Activated CD8-positive, alpha-beta T cell treated with anti-CD3 and anti-CD28 coated beads for 36 hours (primary cell): ENCODE data around the gene ATP8B2. TPM values are rescaled to one million over a fixed set of nuclear protein-coding genes. Genes with fewer than 3 reads are reported as not detected.
"Not testable (repeated sequence)": the region's sequence is repeated elsewhere in the genome, so short reads cannot be mapped to it uniquely, and the experiment has no call there.

Experiments used
- ATAC-seq: fragments of 200-7000 bp; cut with Tn5 transposase; one replicate; pipeline ENCODE4 v1.10.0; 2021; ENCODE audit warnings: mild to moderate bottlenecking, moderate library complexity
- CTCF ChIA-PET: fragments of 350-600 bp; sonication (Branson Sonifier 250); formaldehyde crosslinking; loops from one replicate; lab custom pipeline; 2021; ENCODE audit warnings: antibody characterized with exemption; lab: Charles Lee
- POLR2A ChIA-PET: fragments of 350-600 bp; sonication (Branson Sonifier 250); formaldehyde crosslinking; loops from one replicate; lab custom pipeline; 2021; ENCODE audit warnings: antibody characterized with exemption; lab: Charles Lee
- DNase-seq: peaks from one replicate; pipeline ENCODE4 v3.0.0-alpha.2; 2020
- H3K27ac Mint-ChIP-seq: one replicate; pipeline ENCODE4 v1.8.0; 2021; ENCODE audit warnings: mild to moderate bottlenecking, mixed read lengths
- H3K27me3 Mint-ChIP-seq: one replicate; pipeline ENCODE4 v1.8.0; 2021; ENCODE audit warnings: mixed read lengths
- H3K36me3 Mint-ChIP-seq: one replicate; pipeline ENCODE4 v1.8.0; 2021; ENCODE audit warnings: low read depth, mixed read lengths
- H3K4me1 Mint-ChIP-seq: one replicate; pipeline ENCODE4 v1.8.0; 2021; ENCODE audit warnings: low read depth, mixed read lengths
- H3K4me3 Mint-ChIP-seq: one replicate; pipeline ENCODE4 v1.8.0; 2021; ENCODE audit warnings: mild to moderate bottlenecking, moderate library complexity, mixed read lengths
- H3K9me3 Mint-ChIP-seq: one replicate; pipeline ENCODE4 v1.8.0; 2021; ENCODE audit warnings: mixed read lengths
- CTCF ChIP-seq: fragments of 200-600 bp; IDR thresholded peaks from one replicate; pipeline ENCODE4 v1.8.0; 2022; ENCODE audit warnings: antibody characterized with exemption, mild to moderate bottlenecking
- intact Hi-C: fragments of 100-400 bp; cut with micrococcal nuclease; formaldehyde crosslinking; loops from one replicate; pipeline ENCODE4 v1.10.0; 2022
- total RNA-seq, 2 experiments: library from RNA; stranded (reverse); gene quantifications; one replicate each; pipeline ENCODE4 v1.2.3, GENCODE V29; 2021

Gene ATP8B2
- total RNA-seq, 2 experiments from 2014 or later, result 52.2 to 54.7 TPM

- peak; percentile 75 for ATAC-seq
- H3K27ac Mint-ChIP-seq, result peak overlapping the region; percentile 64
- no peak for TF ChIP-seq CTCF
- ChIA-PET CTCF (interaction anchor here (0.6 to 6.2 kb wide), 6 partner anchors 10 to 194 kb away, joined by 3 to 46 read pairs (median 4); no protein-coding TSS in a partner anchor), POLR2A (interaction anchor here (0.6 to 2.2 kb wide), 3 partner anchors 18 to 331 kb away, joined by 3 to 5 read pairs (median 3); no protein-coding TSS in a partner anchor)
- peak; percentile 53 for DNase-seq
- intact Hi-C loops, result loop anchor here (5.0 to 10.0 kb wide), 2 partner anchors 54 to 91 kb away; partner anchors contain the start of gene IL6R
- peaks cover 11% of the 10 kb centered on the region for H3K36me3 Mint-ChIP-seq
- H3K4me1 Mint-ChIP-seq, result peaks cover 30% of the 10 kb centered on the region
- H3K9me3 Mint-ChIP-seq, result no peaks in the 10 kb centered on the region
- no peaks in the 10 kb centered on the region for H3K27me3 Mint-ChIP-seq
- H3K4me3 Mint-ChIP-seq, result peak overlapping the region; percentile 69
Measured at GRCh38 chr1:154353460-154353904, 28.2 kb downstream of the ATP8B2 start.

- H3K27me3 Mint-ChIP-seq, result no peaks in the 10 kb centered on the region
- no peak for ATAC-seq
- TF ChIP-seq CTCF, result no peak
- no peak overlapping the region for H3K27ac Mint-ChIP-seq
- DNase-seq, result no peak
- peaks cover 27% of the 10 kb centered on the region for H3K4me1 Mint-ChIP-seq
- POLR2A ChIA-PET, result interaction anchor here (0.6 to 2.2 kb wide), 3 partner anchors 19 to 331 kb away, joined by 3 to 5 read pairs (median 3); no protein-coding TSS in a partner anchor
- intact Hi-C loops, result loop anchor here (5.0 to 10.0 kb wide), 2 partner anchors 53 to 91 kb away; partner anchors contain the start of gene IL6R
- H3K36me3 Mint-ChIP-seq, result peaks cover 8% of the 10 kb centered on the region
- CTCF ChIA-PET, result interaction anchor here (0.6 to 6.2 kb wide), 5 partner anchors 10 to 89 kb away, joined by 3 to 46 read pairs (median 4); no protein-coding TSS in a partner anchor
- H3K4me3 Mint-ChIP-seq, result no peak overlapping the region
- no peaks in the 10 kb centered on the region for H3K9me3 Mint-ChIP-seq
Measured at GRCh38 chr1:154353966-154354365, 28.6 kb downstream of the ATP8B2 start.

GRCh38 chr1:154358519-154358918, 33.2 kb downstream of the ATP8B2 start:
- TF ChIP-seq CTCF, result no peak
- POLR2A ChIA-PET, result no interaction called here

DNA sequence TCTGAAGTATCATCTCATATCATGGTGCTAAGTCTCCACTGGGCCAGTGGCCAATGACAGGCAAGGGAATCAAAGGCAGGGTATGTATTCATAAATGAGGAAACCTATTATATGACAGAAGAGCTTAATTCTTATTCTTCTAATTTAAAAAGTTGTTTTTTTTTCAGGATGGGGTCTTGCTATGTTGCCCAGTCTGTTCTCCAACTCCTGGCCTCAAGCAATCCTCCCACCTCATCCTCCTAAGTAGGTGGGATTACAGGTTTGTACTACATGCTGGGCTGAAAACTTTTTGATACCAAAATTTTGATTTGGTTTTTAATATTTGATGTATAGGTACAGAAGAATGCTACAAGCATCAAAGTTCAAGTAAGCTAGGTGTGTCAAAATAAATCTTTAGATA, 35.0 kb downstream of the ATP8B2 start:
- no peaks in the 10 kb centered on the region for H3K27me3 Mint-ChIP-seq
- no peaks in the 10 kb centered on the region for H3K4me1 Mint-ChIP-seq

More at GRCh38 chr1:154358519-154358918, 33.2 kb downstream of the ATP8B2 start:
- peaks cover 5% of the 10 kb centered on the region for H3K9me3 Mint-ChIP-seq
- no peak overlapping the region for H3K27ac Mint-ChIP-seq
- ATAC-seq (no peak), DNase-seq (no peak)
- H3K36me3 Mint-ChIP-seq, result no peaks in the 10 kb centered on the region
- intact Hi-C loops, result loop anchor here (10.0 kb wide), 1 partner anchor 86 kb away; no protein-coding TSS in a partner anchor
- H3K4me1 Mint-ChIP-seq, result peaks cover 9% of the 10 kb centered on the region
- CTCF ChIA-PET, result no interaction called here
- no peak overlapping the region for H3K4me3 Mint-ChIP-seq
- no peaks in the 10 kb centered on the region for H3K27me3 Mint-ChIP-seq

DNA sequence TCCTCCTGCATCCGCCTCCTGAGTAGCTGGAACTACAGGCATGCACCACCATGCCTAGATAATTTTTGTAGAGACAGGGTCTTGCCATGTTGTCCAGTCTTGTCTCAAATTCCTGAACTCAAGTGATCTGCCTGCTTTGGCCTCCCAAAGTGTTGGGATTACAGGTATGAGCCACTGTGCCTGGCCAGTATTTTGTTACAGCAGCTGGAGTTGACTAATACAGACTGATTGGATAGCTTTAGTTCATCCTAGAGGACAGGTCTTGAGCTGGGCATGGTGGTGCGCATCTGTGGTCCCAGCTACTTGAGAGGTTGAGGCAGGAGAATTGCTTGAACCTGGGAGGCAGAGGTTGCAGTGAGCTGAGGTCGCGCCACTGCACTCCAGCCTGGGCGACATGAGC, 35.6 kb downstream of the ATP8B2 start:
- H3K9me3 Mint-ChIP-seq, H3K36me3 Mint-ChIP-seq, H3K4me1 Mint-ChIP-seq, H3K27me3 Mint-ChIP-seq, intact Hi-C loops, H3K4me3 Mint-ChIP-seq, H3K27ac Mint-ChIP-seq, ATAC-seq, DNase-seq: not testable (repeated sequence)
- POLR2A ChIA-PET, result interaction anchor here (0.5 kb wide), 1 partner anchor 13 kb away, joined by 3 read pairs; no protein-coding TSS in a partner anchor
- CTCF ChIA-PET, result interaction anchor here (0.6 to 1.7 kb wide), 8 partner anchors 15 to 186 kb away, joined by 3 to 8 read pairs (median 4); no protein-coding TSS in a partner anchor

More for the DNA sequence above, 35.0 kb downstream of the ATP8B2 start:
- DNase-seq (no peak), ATAC-seq (no peak)
- H3K27ac Mint-ChIP-seq, result no peak overlapping the region
- TF ChIP-seq CTCF, result no peak
- no peaks in the 10 kb centered on the region for H3K36me3 Mint-ChIP-seq
- H3K9me3 Mint-ChIP-seq, result peaks cover 5% of the 10 kb centered on the region
- intact Hi-C loops, result no loop called here
- ChIA-PET CTCF (interaction anchor here (0.6 to 1.6 kb wide), 5 partner anchors 25 to 94 kb away, joined by 3 to 4 read pairs (median 3); no protein-coding TSS in a partner anchor), POLR2A (no interaction called here)
- H3K4me3 Mint-ChIP-seq, result no peak overlapping the region
